Measurements from ENCODE around the gene NFKBIL1.

NFKBIL1 gene

GRCh38 chr6:31579119-31579505 is 31.7 kb downstream of the NFKBIL1 start:
- Histone ChIP-seq H3K9ac (ENCODE audit: low read depth, low read length) (no peak overlapping the region), H3K27me3 (ENCODE audit: insufficient read depth, low read length) (peaks cover 37% of the 10 kb centered on the region), H3K9me3 (ENCODE audit: insufficient read depth, low read depth, low read length) (no peaks in the 10 kb centered on the region), H3K27ac (ENCODE audit: low read length) (no peak overlapping the region), H3K36me3 (ENCODE audit: insufficient read depth, low read depth, low read length) (no peaks in the 10 kb centered on the region), H3K4me1 (ENCODE audit: insufficient read depth, low read length) (no peaks in the 10 kb centered on the region; the same call in 1 of the 2 replicates), H3K4me3 (ENCODE audit: low read length) (no peak overlapping the region)

GRCh38 chr6:31579546-31580437 is 32.4 kb downstream of the NFKBIL1 start:
- Histone ChIP-seq H3K4me1 (ENCODE audit: insufficient read depth, low read length) (no peaks in the 10 kb centered on the region; the same call in 1 of the 2 replicates), H3K27ac (ENCODE audit: low read length) (no peak overlapping the region), H3K4me3 (ENCODE audit: low read length) (peak overlapping the region; percentile 94; the same call in 1 of the 2 replicates), H3K9ac (ENCODE audit: low read depth, low read length) (0 out of 2 replicates have a peak overlapping the region, but pooled peaks have one; percentile 86), H3K36me3 (ENCODE audit: insufficient read depth, low read depth, low read length) (no peaks in the 10 kb centered on the region), H3K9me3 (ENCODE audit: insufficient read depth, low read depth, low read length) (no peaks in the 10 kb centered on the region), H3K27me3 (ENCODE audit: insufficient read depth, low read length) (peaks cover 37% of the 10 kb centered on the region)

GRCh38 chr6:31580438-31580740 is 33.0 kb downstream of the NFKBIL1 start:
- no peaks in the 10 kb centered on the region; the same call in 1 of the 2 replicates for H3K4me1 ChIP-seq (ENCODE audit: insufficient read depth, low read length)
- H3K27me3 ChIP-seq (ENCODE audit: insufficient read depth, low read length) = peaks cover 37% of the 10 kb centered on the region
- no peaks in the 10 kb centered on the region for H3K36me3 ChIP-seq (ENCODE audit: insufficient read depth, low read depth, low read length)
- H3K9me3 ChIP-seq (ENCODE audit: insufficient read depth, low read depth, low read length) = no peaks in the 10 kb centered on the region
- H3K27ac ChIP-seq (ENCODE audit: low read length) = no peak overlapping the region
- H3K4me3 ChIP-seq (ENCODE audit: low read length) = peak overlapping the region; percentile 94
- H3K9ac ChIP-seq (ENCODE audit: low read depth, low read length) = peak overlapping the region; percentile 86; the same call in 1 of the 2 replicates

- no peaks in the 10 kb centered on the region; the same call in 1 of the 2 replicates for H3K4me1 ChIP-seq (ENCODE audit: insufficient read depth, low read length)
- H3K36me3 ChIP-seq (ENCODE audit: insufficient read depth, low read depth, low read length) = no peaks in the 10 kb centered on the region
- no peaks in the 10 kb centered on the region for H3K9me3 ChIP-seq (ENCODE audit: insufficient read depth, low read depth, low read length)
- H3K4me3 ChIP-seq (ENCODE audit: low read length) = peak overlapping the region; percentile 94
- H3K27me3 ChIP-seq (ENCODE audit: insufficient read depth, low read length) = peaks cover 32% of the 10 kb centered on the region
- no peak overlapping the region for H3K27ac ChIP-seq (ENCODE audit: low read length)
- peak overlapping the region; percentile 86 for H3K9ac ChIP-seq (ENCODE audit: low read depth, low read length)
Observed at GRCh38 chr6:31580807-31581433, 33.5 kb downstream of the NFKBIL1 start.

- Histone ChIP-seq H3K9ac (ENCODE audit: low read depth, low read length) (peak overlapping the region; percentile 86), H3K9me3 (ENCODE audit: insufficient read depth, low read depth, low read length) (no peaks in the 10 kb centered on the region), H3K4me1 (ENCODE audit: insufficient read depth, low read length) (no peaks in the 10 kb centered on the region; the same call in 1 of the 2 replicates), H3K4me3 (ENCODE audit: low read length) (peak overlapping the region; percentile 94), H3K27me3 (ENCODE audit: insufficient read depth, low read length) (peaks cover 31% of the 10 kb centered on the region), H3K36me3 (ENCODE audit: insufficient read depth, low read depth, low read length) (no peaks in the 10 kb centered on the region), H3K27ac (ENCODE audit: low read length) (no peak overlapping the region)
Observed at GRCh38 chr6:31581434-31582229, 34.2 kb downstream of the NFKBIL1 start.

- Histone ChIP-seq H3K36me3 (ENCODE audit: insufficient read depth, low read depth, low read length) (no peaks in the 10 kb centered on the region), H3K27ac (ENCODE audit: low read length) (no peak within 1 kb of the TSS), H3K4me3 (ENCODE audit: low read length) (peak within 1 kb of the TSS; percentile 94), H3K9me3 (ENCODE audit: insufficient read depth, low read depth, low read length) (no peaks in the 10 kb centered on the region), H3K9ac (ENCODE audit: low read depth, low read length) (peak within 1 kb of the TSS; percentile 86), H3K4me1 (ENCODE audit: insufficient read depth, low read length) (no peaks in the 10 kb centered on the region; the same call in 1 of the 2 replicates), H3K27me3 (ENCODE audit: insufficient read depth, low read length) (peaks cover 31% of the 10 kb centered on the region)
Observed at GRCh38 chr6:31582230-31582643, 34.8 kb downstream of the NFKBIL1 start, which contains the start of gene LTB. Gene LTB, minus strand, starts transcription at chr6:31582424. Its CDS starts 7 bp downstream, at chr6:31582417.

- Histone ChIP-seq H3K9me3 (ENCODE audit: insufficient read depth, low read depth, low read length) (no peaks in the 10 kb centered on the region), H3K4me1 (ENCODE audit: insufficient read depth, low read length) (no peaks in the 10 kb centered on the region), H3K27ac (ENCODE audit: low read length) (no peak overlapping the region), H3K27me3 (ENCODE audit: insufficient read depth, low read length) (peaks cover 21% of the 10 kb centered on the region), H3K4me3 (ENCODE audit: low read length) (no peak overlapping the region), H3K9ac (ENCODE audit: low read depth, low read length) (no peak overlapping the region), H3K36me3 (ENCODE audit: insufficient read depth, low read depth, low read length) (no peaks in the 10 kb centered on the region)
Observed at GRCh38 chr6:31585491-31585890, 38.1 kb downstream of the NFKBIL1 start.

- no peak within 1 kb of the TSS for H3K4me3 ChIP-seq (ENCODE audit: low read length)
- no peaks in the 10 kb centered on the region for H3K9me3 ChIP-seq (ENCODE audit: insufficient read depth, low read depth, low read length)
- H3K27ac ChIP-seq (ENCODE audit: low read length) = no peak within 1 kb of the TSS
- H3K27me3 ChIP-seq (ENCODE audit: insufficient read depth, low read length) = peaks cover 18% of the 10 kb centered on the region
- no peak within 1 kb of the TSS for H3K9ac ChIP-seq (ENCODE audit: low read depth, low read length)
- H3K36me3 ChIP-seq (ENCODE audit: insufficient read depth, low read depth, low read length) = no peaks in the 10 kb centered on the region
- H3K4me1 ChIP-seq (ENCODE audit: insufficient read depth, low read length) = no peaks in the 10 kb centered on the region
Observed at GRCh38 chr6:31586008-31586407, 38.6 kb downstream of the NFKBIL1 start, which contains the start of gene LST1. Gene LST1, plus strand, starts transcription at chr6:31586277. Its CDS starts 1,023 bp downstream, at chr6:31587300.

GRCh38 chr6:31586599-31587281 is 39.3 kb downstream of the NFKBIL1 start:
- no peaks in the 10 kb centered on the region for H3K36me3 ChIP-seq (ENCODE audit: insufficient read depth, low read depth, low read length)
- H3K9me3 ChIP-seq (ENCODE audit: insufficient read depth, low read depth, low read length) = no peaks in the 10 kb centered on the region
- no peak overlapping the region for H3K4me3 ChIP-seq (ENCODE audit: low read length)
- H3K27ac ChIP-seq (ENCODE audit: low read length) = no peak overlapping the region
- no peak overlapping the region for H3K9ac ChIP-seq (ENCODE audit: low read depth, low read length)
- peaks cover 11% of the 10 kb centered on the region for H3K27me3 ChIP-seq (ENCODE audit: insufficient read depth, low read length)
- H3K4me1 ChIP-seq (ENCODE audit: insufficient read depth, low read length) = no peaks in the 10 kb centered on the region

GRCh38 chr6:31587791-31588777 is 40.7 kb downstream of the NFKBIL1 start:
- no peaks in the 10 kb centered on the region for H3K27me3 ChIP-seq (ENCODE audit: insufficient read depth, low read length)
- H3K9ac ChIP-seq (ENCODE audit: low read depth, low read length) = no peak overlapping the region
- H3K27ac ChIP-seq (ENCODE audit: low read length) = no peak overlapping the region
- no peaks in the 10 kb centered on the region for H3K36me3 ChIP-seq (ENCODE audit: insufficient read depth, low read depth, low read length)
- H3K9me3 ChIP-seq (ENCODE audit: insufficient read depth, low read depth, low read length) = no peaks in the 10 kb centered on the region
- no peaks in the 10 kb centered on the region for H3K4me1 ChIP-seq (ENCODE audit: insufficient read depth, low read length)
- H3K4me3 ChIP-seq (ENCODE audit: low read length) = no peak overlapping the region
